ENCODE data around the gene ZDHHC17.

- no peak for TF ChIP-seq PBX3 (IDR thresholded peaks at IDR 0.05)
- no peak for TF ChIP-seq CTCF (IDR thresholded peaks at IDR 0.05)
- no peak for TF ChIP-seq CHD2 (IDR thresholded peaks at IDR 0.05; ENCODE audit: low read length, partially characterized antibody)
- no peak for TF ChIP-seq IRF3 (IDR thresholded peaks at IDR 0.05; ENCODE audit: low read depth, low read length)
Observed at GRCh38 chr12:76747245-76747644, 16.7 kb upstream of the ZDHHC17 start.

Measured in SK-N-SH (cell line).